Measurements from ENCODE around the gene OR7A10.
"Not testable (repeated sequence)": the region's sequence is repeated elsewhere in the genome, so short reads cannot be mapped to it uniquely, and the experiment has no call there.

OR7A10 gene

GRCh38 chr19:14795078-14795721 is 53.5 kb downstream of the OR7A10 start:
- Histone ChIP-seq H3K4me3 (ENCODE audit: insufficient read depth, low read length, poor library complexity, severe bottlenecking) (no peak overlapping the region), H3F3A (ENCODE audit: insufficient read depth) (no peaks in the 10 kb centered on the region), H4K20me1 (ENCODE audit: low read depth, low read length) (no peaks in the 10 kb centered on the region), H2AFZ (ENCODE audit: low read depth, low read length, severe bottlenecking) (no peak overlapping the region), H3K36me3 (ENCODE audit: low read length) (no peaks in the 10 kb centered on the region), H3K4me2 (ENCODE audit: low read depth, low read length, poor library complexity, severe bottlenecking) (no peak overlapping the region), H3K79me2 (ENCODE audit: insufficient read depth, low read length) (no peaks in the 10 kb centered on the region), H3K9me2 (replicated peaks; ENCODE audit: insufficient read depth, low read length) (no peaks in the 10 kb centered on the region), H3K9ac (ENCODE audit: low read length) (no peak overlapping the region), H3K9me3 (ENCODE audit: insufficient read depth, low read length) (no peaks in the 10 kb centered on the region), H3K27ac (ENCODE audit: low read depth, low read length) (no peak overlapping the region), H3K27me3 (ENCODE audit: low read length) (no peaks in the 10 kb centered on the region)
- no peak for TF ChIP-seq EZH2phosphoT487 (conservative IDR thresholded peaks at IDR 0.05; ENCODE audit: low read length)
- no peak for TF ChIP-seq CTCF (IDR thresholded peaks at IDR 0.05; ENCODE audit: insufficient read depth, low read length, poor library complexity, severe bottlenecking)

- not testable (repeated sequence) for H3K9me3 ChIP-seq (ENCODE audit: insufficient read depth, low read length); H3K4me2 ChIP-seq (ENCODE audit: low read depth, low read length, poor library complexity, severe bottlenecking); H3F3A ChIP-seq (ENCODE audit: insufficient read depth); H3K9ac ChIP-seq (ENCODE audit: low read length); H3K4me3 ChIP-seq (ENCODE audit: insufficient read depth, low read length, poor library complexity, severe bottlenecking); H3K9me2 ChIP-seq (replicated peaks; ENCODE audit: insufficient read depth, low read length); H3K27me3 ChIP-seq (ENCODE audit: low read length); H4K20me1 ChIP-seq (ENCODE audit: low read depth, low read length); H3K27ac ChIP-seq (ENCODE audit: low read depth, low read length); H3K79me2 ChIP-seq (ENCODE audit: insufficient read depth, low read length); H2AFZ ChIP-seq (ENCODE audit: low read depth, low read length, severe bottlenecking); H3K36me3 ChIP-seq (ENCODE audit: low read length)
Observed at GRCh38 chr19:14792250-14792649, 56.5 kb downstream of the OR7A10 start.
